Ishikawa (cell line): ENCODE measurements around the gene ATP10A.

Experiments
- CEBPB ChIP-seq: IDR thresholded peaks from 2 replicates; pipeline ENCODE4 v1.6.1; 2012
- CREB1 ChIP-seq: IDR thresholded peaks from 2 replicates; pipeline ENCODE4 v1.6.1; 2012; ENCODE audit warnings: low read depth
- EGR1 ChIP-seq: IDR thresholded peaks from 2 replicates; pipeline ENCODE4 v1.6.1; 2012
- EP300 ChIP-seq: IDR thresholded peaks from 2 replicates; pipeline ENCODE4 v1.6.1; 2012; ENCODE audit warnings: borderline replicate concordance
- FOXM1 ChIP-seq: IDR thresholded peaks from 2 replicates; pipeline ENCODE4 v1.6.1; 2012; ENCODE audit warnings: low read depth, borderline replicate concordance
- MAX ChIP-seq: IDR thresholded peaks from 2 replicates; pipeline ENCODE4 v1.6.1; 2012
- NFIC ChIP-seq: IDR thresholded peaks from 2 replicates; pipeline ENCODE4 v1.6.1; 2012
- RAD21 ChIP-seq: IDR thresholded peaks from 2 replicates; pipeline ENCODE4 v1.6.1; 2012; ENCODE audit warnings: low read depth
- REST ChIP-seq: IDR thresholded peaks from 2 replicates; pipeline ENCODE4 v1.6.1; 2012; ENCODE audit warnings: low read depth, mild to moderate bottlenecking
- TAF1 ChIP-seq: IDR thresholded peaks from 2 replicates; pipeline ENCODE4 v1.6.1; 2012; ENCODE audit warnings: low read depth, mild to moderate bottlenecking
- TCF12 ChIP-seq: IDR thresholded peaks from 2 replicates; pipeline ENCODE4 v1.6.1; 2012; ENCODE audit warnings: low read depth
- TEAD4 ChIP-seq: IDR thresholded peaks from 2 replicates; pipeline ENCODE4 v1.6.1; 2012
- USF1 ChIP-seq: IDR thresholded peaks from 2 replicates; pipeline ENCODE4 v1.6.1; 2012
- YY1 ChIP-seq: IDR thresholded peaks from 2 replicates; pipeline ENCODE4 v1.6.1; 2012; ENCODE audit warnings: low read depth
- ZBTB7A ChIP-seq: IDR thresholded peaks from 2 replicates; pipeline ENCODE4 v1.6.1; 2012; ENCODE audit warnings: low read depth

Gene ATP10A

GRCh38 chr15:25890529-25890928, 27.4 kb upstream of the ATP10A start:
- TF ChIP-seq EGR1 (no peak), RAD21 (no peak), YY1 (no peak), CREB1 (no peak), CEBPB (no peak), TCF12 (no peak)

GRCh38 chr15:25887870-25888269, 24.7 kb upstream of the ATP10A start:
- TF ChIP-seq USF1 (no peak), YY1 (no peak), EGR1 (no peak), TAF1 (no peak), RAD21 (no peak), CREB1 (no peak), TCF12 (no peak)

- TF ChIP-seq CREB1 (no peak), NFIC (no peak), MAX (no peak), TCF12 (no peak), USF1 (no peak), EGR1 (no peak), REST (no peak), RAD21 (no peak), ZBTB7A (no peak), FOXM1 (no peak), TEAD4 (no peak)
Observed at GRCh38 chr15:25886498-25887140, 23.5 kb upstream of the ATP10A start.

GRCh38 chr15:25884370-25884769, 21.2 kb upstream of the ATP10A start:
- TF ChIP-seq USF1 (no peak), FOXM1 (no peak), NFIC (no peak), ZBTB7A (no peak), REST (no peak), EP300 (no peak), EGR1 (no peak), CEBPB (no peak)

- TF ChIP-seq TEAD4 (no peak), YY1 (no peak), USF1 (no peak), TCF12 (no peak), REST (no peak), FOXM1 (no peak), MAX (no peak), CREB1 (no peak)
Observed at GRCh38 chr15:25883463-25884259, 20.5 kb upstream of the ATP10A start.
